ENCODE measurements around the gene KLHL29. TPM values are rescaled to one million over a fixed set of nuclear protein-coding genes. Genes with fewer than 3 reads are reported as not detected.

The KLHL29 gene
- polyA plus RNA-seq, 3 donors = 0.03 TPM; not detected in 2

GRCh38 chr2:23441414-23441813 is 56.4 kb downstream of the KLHL29 start:
- no peaks in the 10 kb centered on the region for H3K36me3 ChIP-seq (replicated peaks in 1 of 2; ENCODE audit: control insufficient read depth in 1 of 2, insufficient read depth in 2 of 2, low read length in 2 of 2)
- no peak overlapping the region for H3K9ac ChIP-seq (ENCODE audit: insufficient read depth, low read length, poor library complexity, severe bottlenecking)
- no peaks in the 10 kb centered on the region for H3K36me3 Mint-ChIP-seq

DNA sequence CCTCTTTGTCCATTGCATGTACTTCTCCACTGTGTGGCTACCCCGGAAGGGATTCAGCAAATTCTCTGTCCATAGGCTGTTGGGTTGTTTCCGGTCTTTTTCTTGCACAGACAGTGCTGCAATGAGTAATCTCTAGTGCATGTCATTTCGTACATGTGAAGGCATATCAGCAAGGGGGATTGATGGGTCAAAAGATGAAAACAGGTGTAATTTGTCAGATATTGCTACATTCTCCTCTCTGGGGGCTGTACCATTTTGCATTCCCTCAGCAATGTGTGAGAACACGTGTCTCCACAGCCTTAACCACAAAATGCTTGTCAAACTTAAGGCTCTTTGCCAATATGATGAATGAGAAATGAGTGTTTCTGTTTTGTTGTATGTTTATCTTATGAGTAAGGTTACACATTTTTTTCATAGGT is 60.5 kb downstream of the KLHL29 start:
- peaks cover 9% of the 10 kb centered on the region for H3K4me1 Mint-ChIP-seq
- Histone ChIP-seq H3K27me3 (ENCODE audit: control insufficient read depth in 2 of 2, insufficient read depth in 2 of 2, low read length in 2 of 2) (peaks cover 8 to 12% of the 10 kb centered on the region in 2 donors), H2AFZ (ENCODE audit: insufficient read depth, low read depth, low read length, poor library complexity, severe bottlenecking) (no peak overlapping the region), H3K4me3 (replicated peaks in 1 of 3; ENCODE audit: low read depth in 2 of 3, low read length in 3 of 3) (no peak overlapping the region), H3K79me2 (ENCODE audit: insufficient read depth, low read length) (no peaks in the 10 kb centered on the region), H3K9me3 (replicated peaks in 1 of 2; ENCODE audit: control insufficient read depth in 1 of 2, insufficient read depth in 1 of 2, low read length in 2 of 2) (peaks cover 0 to 3% of the 10 kb centered on the region in 2 donors), H3K4me2 (replicated peaks; ENCODE audit: extremely low read depth, low read length, poor library complexity, severe bottlenecking) (no peak overlapping the region), H3K9ac (ENCODE audit: insufficient read depth, low read length, poor library complexity, severe bottlenecking) (no peak overlapping the region), H3K4me1 (ENCODE audit: control insufficient read depth in 1 of 2, insufficient read depth in 2 of 2, low read length in 2 of 2) (peaks cover 0 to 4% of the 10 kb centered on the region in 2 donors), H3K27ac (ENCODE audit: low read depth in 1 of 2, low read length in 2 of 2) (no peak overlapping the region), H3K36me3 (replicated peaks in 1 of 2; ENCODE audit: control insufficient read depth in 1 of 2, insufficient read depth in 2 of 2, low read length in 2 of 2) (no peaks in the 10 kb centered on the region), H4K20me1 (ENCODE audit: insufficient read depth, low read length) (no peaks in the 10 kb centered on the region)
- TF ChIP-seq, protein P1, sequence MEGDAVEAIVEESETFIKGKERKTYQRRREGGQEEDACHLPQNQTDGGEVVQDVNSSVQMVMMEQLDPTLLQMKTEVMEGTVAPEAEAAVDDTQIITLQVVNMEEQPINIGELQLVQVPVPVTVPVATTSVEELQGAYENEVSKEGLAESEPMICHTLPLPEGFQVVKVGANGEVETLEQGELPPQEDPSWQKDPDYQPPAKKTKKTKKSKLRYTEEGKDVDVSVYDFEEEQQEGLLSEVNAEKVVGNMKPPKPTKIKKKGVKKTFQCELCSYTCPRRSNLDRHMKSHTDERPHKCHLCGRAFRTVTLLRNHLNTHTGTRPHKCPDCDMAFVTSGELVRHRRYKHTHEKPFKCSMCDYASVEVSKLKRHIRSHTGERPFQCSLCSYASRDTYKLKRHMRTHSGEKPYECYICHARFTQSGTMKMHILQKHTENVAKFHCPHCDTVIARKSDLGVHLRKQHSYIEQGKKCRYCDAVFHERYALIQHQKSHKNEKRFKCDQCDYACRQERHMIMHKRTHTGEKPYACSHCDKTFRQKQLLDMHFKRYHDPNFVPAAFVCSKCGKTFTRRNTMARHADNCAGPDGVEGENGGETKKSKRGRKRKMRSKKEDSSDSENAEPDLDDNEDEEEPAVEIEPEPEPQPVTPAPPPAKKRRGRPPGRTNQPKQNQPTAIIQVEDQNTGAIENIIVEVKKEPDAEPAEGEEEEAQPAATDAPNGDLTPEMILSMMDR (IDR thresholded peaks at IDR 0.05) = no peak
- peaks cover 11 to 22% (median 11%) of the 10 kb centered on the region in 3 donors for H3K27me3 Mint-ChIP-seq (ENCODE audit: low read depth in 3 of 3)
- H3K36me3 Mint-ChIP-seq = no peaks in the 10 kb centered on the region
- no peak overlapping the region for H3K4me3 Mint-ChIP-seq
- intact Hi-C loops (cut with micrococcal nuclease) = no loop called here
- H3K9me3 Mint-ChIP-seq = peaks cover 2 to 11% (median 6%) of the 10 kb centered on the region in 7 donors
- WGBS (ENCODE audit: insufficient coverage) = 100% methylated on average over 2 of the region's 4 CpGs
- no peak for DNase-seq
- H3K27ac Mint-ChIP-seq = no peak overlapping the region

More at GRCh38 chr2:23441414-23441813, 56.4 kb downstream of the KLHL29 start:
- no peak overlapping the region for H3K4me3 Mint-ChIP-seq
- no peak overlapping the region for H3K27ac Mint-ChIP-seq
- peaks cover 4 to 21% (median 11%) of the 10 kb centered on the region in 3 donors for H3K27me3 Mint-ChIP-seq (ENCODE audit: low read depth in 3 of 3)
- Histone ChIP-seq H3K4me1 (ENCODE audit: control insufficient read depth in 1 of 2, insufficient read depth in 2 of 2, low read length in 2 of 2) (no peaks in the 10 kb centered on the region), H2AFZ (ENCODE audit: insufficient read depth, low read depth, low read length, poor library complexity, severe bottlenecking) (no peak overlapping the region), H3K27me3 (ENCODE audit: control insufficient read depth in 2 of 2, insufficient read depth in 2 of 2, low read length in 2 of 2) (peaks cover 7 to 8% of the 10 kb centered on the region in 2 donors), H4K20me1 (ENCODE audit: insufficient read depth, low read length) (no peaks in the 10 kb centered on the region), H3K79me2 (ENCODE audit: insufficient read depth, low read length) (no peaks in the 10 kb centered on the region), H3K4me2 (replicated peaks; ENCODE audit: extremely low read depth, low read length, poor library complexity, severe bottlenecking) (no peak overlapping the region), H3K27ac (ENCODE audit: low read depth in 1 of 2, low read length in 2 of 2) (no peak overlapping the region), H3K9me3 (replicated peaks in 1 of 2; ENCODE audit: control insufficient read depth in 1 of 2, insufficient read depth in 1 of 2, low read length in 2 of 2) (peaks cover 0 to 3% of the 10 kb centered on the region in 2 donors), H3K4me3 (replicated peaks in 1 of 3; ENCODE audit: low read depth in 2 of 3, low read length in 3 of 3) (no peak overlapping the region)
- peaks cover 2 to 17% (median 6%) of the 10 kb centered on the region in 7 donors for H3K9me3 Mint-ChIP-seq
- H3K4me1 Mint-ChIP-seq = no peaks in the 10 kb centered on the region
- WGBS (ENCODE audit: insufficient coverage) = no CpG with 5 or more reads among the region's 1 CpG
- TF ChIP-seq, protein P1 (IDR thresholded peaks at IDR 0.05) = no peak
- DNase-seq = no peak
- intact Hi-C loops (cut with micrococcal nuclease) = no loop called here
